Smooth muscle cell of the coronary artery (primary cell): ENCODE results near the gene CARM1. TPM values are rescaled to one million over a fixed set of nuclear protein-coding genes. Genes with fewer than 3 reads are reported as not detected.

Source experiments
- total RNA-seq: library from RNA; depleted of rRNA; stranded (reverse); fragments of >200 nt; gene quantifications from 2 replicates; pipeline ENCODE4 v1.2.3, GENCODE V29; 2014; ENCODE audit warnings: low replicate concordance

The CARM1 gene
- total RNA-seq, result 18.8 and 23.2 TPM in 2 replicates

DNA sequence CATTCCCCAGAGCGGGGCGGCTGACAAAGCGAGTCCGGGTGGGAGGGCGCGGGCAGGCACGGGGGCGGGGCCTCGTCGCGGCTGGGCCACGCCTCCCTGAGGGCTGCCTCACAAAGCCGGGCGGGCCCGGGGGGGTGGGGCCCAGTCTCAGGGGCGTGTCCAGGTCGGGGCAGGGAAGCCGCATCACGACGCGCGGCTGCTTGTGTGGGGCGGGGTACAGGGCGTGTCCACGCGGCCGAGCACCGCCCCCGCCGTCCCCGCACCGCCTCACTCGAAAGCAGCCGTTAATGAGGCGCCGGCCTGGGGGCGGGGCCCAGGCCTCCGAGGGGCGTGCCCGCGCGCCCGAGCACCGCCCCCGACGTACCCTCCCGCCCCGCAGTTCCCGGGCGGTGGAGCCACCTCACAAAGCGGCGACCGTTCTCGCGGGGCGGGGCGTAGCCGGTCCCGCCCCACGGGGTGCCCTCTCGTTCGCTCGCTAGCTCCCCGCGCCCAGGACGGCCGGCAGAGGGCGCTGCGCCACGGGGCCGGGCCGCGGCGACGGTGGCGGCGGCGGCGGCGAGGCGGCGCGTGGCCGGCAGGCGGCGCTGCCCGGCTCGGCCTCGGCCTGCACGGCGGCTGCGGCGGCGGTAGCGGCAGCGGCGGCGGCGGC, at the start of gene CARM1:
Gene CARM1, plus strand, starts transcription at position 599 of the 649 bp plus-strand sequence. CDS start 150 bp downstream, outside the sequence.

DNA sequence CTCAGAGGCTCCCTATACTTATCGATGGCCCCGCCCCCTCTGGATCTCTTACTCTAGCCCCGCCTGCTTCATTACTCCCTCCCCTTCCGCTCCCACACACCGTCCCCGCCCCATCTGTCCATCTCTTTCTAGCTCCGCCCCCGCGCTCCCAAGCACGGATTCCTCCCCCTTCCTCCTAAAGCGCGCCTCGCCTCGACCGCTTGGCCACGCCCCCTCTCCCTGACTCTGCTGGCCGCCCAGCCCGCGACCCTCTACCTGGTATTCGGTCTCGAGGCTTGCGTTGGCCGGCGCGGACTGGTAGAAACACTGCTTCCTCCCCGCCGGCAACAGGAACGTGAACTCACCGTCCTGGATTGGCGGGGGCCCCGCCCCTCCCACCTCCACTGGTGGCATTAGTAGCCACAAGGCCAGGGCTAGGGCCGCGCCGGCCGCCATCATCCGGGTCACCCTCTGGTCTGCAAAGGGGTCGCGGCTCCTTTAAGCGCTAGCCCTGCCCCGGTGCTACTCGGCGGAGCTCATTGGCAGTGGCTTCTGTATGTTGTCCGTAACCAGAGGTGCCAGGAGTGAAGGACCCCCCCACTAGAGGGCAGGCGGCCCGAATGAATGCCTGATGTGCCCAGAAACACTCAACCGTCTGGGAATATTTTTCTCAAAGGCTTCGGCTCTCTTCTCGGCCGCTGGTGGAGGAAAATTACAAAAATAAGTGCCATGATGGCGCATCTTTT, 35.4 kb upstream of the CARM1 start, which contains the start of gene TMED1:
Gene TMED1, minus strand, starts transcription at position 459 of the 725 bp plus-strand sequence. Its CDS starts 21 bp downstream, at position 438.

DNA sequence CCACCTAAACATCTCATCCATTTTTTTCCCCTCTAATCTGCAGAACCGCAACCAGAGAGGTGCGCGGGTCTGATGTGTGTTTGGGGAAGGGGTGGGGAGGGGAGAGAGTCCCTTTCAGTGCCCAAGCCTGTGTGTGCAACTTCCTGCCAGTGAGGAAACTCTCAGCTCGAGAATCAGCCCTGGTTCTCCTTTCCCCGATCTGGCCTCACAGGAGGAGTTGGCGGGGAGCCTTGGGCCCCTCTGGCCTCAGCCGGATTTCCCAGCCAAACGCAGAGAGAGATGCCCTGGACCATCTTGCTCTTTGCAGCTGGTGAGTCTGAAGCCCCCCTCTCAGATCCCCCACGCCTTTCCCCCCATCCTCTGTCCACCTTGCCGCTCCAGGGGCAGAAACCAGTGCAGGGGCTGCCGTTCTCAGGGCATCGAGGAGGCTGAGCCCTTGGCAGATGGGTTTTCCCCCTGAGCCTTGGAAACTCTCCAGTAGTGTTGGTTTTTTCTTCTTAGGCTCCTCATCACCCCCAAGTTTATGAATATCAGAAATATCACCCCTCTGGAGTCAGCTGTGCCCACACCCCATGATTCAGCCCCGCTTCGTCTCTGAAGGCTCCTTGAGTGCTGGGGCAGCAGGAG, 23.0 kb upstream of the CARM1 start, which contains the start of gene C19orf38:
Gene C19orf38, plus strand, starts transcription at position 186 of the 627 bp plus-strand sequence. Its CDS starts 94 bp downstream, at position 280.

DNA sequence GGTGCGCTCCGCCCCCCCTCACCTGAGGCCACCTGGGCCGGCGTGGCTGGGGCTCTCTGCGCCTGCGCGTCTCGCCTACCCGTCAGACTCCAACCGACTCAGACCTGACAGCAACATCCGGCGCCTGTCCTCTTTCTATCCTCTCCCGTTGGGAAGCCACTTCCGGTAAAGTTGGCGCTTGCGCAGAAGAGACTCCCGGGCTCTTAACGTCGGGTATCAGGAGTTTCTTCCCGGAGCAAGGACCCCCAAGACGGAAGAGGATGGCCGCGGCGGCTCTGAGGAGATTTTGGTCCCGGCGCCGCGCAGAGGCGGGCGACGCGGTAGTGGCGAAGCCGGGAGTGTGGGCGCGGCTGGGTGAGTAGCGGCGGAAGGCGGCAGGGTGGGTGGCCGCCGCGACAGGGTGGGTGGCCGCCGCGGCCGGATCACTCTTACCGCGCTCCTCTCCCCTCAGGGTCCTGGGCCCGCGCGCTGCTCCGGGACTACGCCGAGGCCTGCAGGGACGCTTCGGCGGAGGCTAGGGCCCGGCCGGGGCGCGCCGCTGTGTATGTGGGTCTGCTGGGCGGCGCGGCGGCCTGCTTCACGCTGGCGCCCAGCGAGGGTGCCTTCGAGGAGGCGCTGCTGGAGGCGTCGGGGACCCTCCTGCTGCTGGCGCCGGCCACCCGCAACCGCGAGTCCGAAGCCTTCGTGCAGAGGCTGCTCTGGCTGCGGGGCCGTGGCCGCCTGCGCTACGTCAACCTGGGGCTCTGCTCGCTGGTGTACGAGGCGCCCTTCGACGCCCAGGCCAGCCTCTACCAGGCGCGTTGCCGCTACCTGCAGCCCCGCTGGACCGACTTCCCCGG, 57.4 kb downstream of the CARM1 start, which contains the start of the genes TIMM29 and YIPF2:
Gene TIMM29, plus strand, starts transcription at position 249 of the 839 bp plus-strand sequence. Its CDS starts 12 bp downstream, at position 261.
Gene YIPF2, minus strand, starts transcription at position 77 of the 839 bp plus-strand sequence. CDS start 229 bp downstream, outside the sequence.

DNA sequence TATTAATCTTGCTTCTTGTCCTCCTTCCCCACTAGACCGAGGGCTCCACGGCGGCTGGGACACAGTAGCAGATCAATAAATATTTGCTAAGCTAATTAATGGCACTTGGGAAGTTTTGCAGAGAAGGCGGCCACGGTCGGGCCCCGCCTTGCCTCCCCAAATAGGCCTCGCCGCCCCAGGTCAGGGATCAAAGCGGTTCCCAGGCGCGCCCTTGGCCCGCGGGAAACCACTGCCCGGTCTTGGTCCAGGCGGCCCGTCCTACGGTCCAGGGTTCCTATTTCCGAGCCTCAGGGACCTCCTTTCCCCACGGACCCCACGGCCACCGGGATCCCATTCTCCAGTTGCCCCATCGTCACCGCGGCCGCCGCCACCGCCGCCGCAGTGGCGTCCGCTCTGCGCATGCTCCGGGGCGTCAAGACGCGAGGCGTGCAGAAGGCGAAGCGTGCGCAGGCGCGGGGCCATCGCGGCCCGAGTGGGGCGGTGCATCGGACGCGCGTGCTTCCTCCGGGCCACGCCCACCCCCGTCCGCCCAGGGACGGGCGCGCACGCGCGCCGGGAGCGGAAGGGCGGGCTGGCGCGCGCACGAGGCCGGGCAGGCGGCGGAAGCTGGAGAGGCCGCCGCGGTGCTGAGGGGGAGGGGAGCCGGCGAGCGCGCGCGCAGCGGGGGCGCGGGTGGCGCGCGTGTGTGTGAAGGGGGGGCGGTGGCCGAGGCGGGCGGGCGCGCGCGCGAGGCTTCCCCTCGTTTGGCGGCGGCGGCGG, 89.1 kb downstream of the CARM1 start, which contains the start of gene SMARCA4:
Gene SMARCA4, plus strand, starts transcription at position 717 of the 759 bp plus-strand sequence. CDS start 23,122 bp downstream, outside the sequence.

Other genes with a start within 250 kb of the CARM1 start
- 17.2 and 37.4 TPM in 2 replicates for gene SLC44A2, start 246.0 kb upstream of the CARM1 start, total RNA-seq
- gene ILF3, start 217.2 kb upstream of the CARM1 start, total RNA-seq, result 44.9 and 93.1 TPM in 2 replicates
- 31.3 and 58.2 TPM in 2 replicates for gene QTRT1, start 170.1 kb upstream of the CARM1 start, total RNA-seq
- 82.4 and 88.9 TPM in 2 replicates for gene DNM2, start 153.5 kb upstream of the CARM1 start, total RNA-seq
- 34.6 and 50.7 TPM in 2 replicates for gene TMED1, start 35.3 kb upstream of the CARM1 start, total RNA-seq
- gene C19orf38, start 23.1 kb upstream of the CARM1 start, total RNA-seq, result 0.12 and 0.15 TPM in 2 replicates
- gene YIPF2, start 57.1 kb downstream of the CARM1 start, total RNA-seq, result 128 and 172 TPM in 2 replicates
- gene TIMM29, start 57.3 kb downstream of the CARM1 start, total RNA-seq, result 13.2 and 25.6 TPM in 2 replicates
- 53.9 and 66.8 TPM in 2 replicates for gene SMARCA4, start 89.5 kb downstream of the CARM1 start, total RNA-seq
- 97.9 and 146 TPM in 2 replicates for gene LDLR, start 217.9 kb downstream of the CARM1 start, total RNA-seq